CD14-positive monocyte (primary cell): ENCODE results near the gene PCDH15. TPM values are rescaled to one million over a fixed set of nuclear protein-coding genes. Genes with fewer than 3 reads are reported as not detected.

Experiments used
- DNase-seq, 3 donors: peaks; one replicate each; pipeline ENCODE4 v3.0.0-alpha.2; 2011 to 2022
- H2AFZ ChIP-seq: 2 replicates; pipeline ENCODE4 v1.6.0; 2012; ENCODE audit warnings: mild to moderate bottlenecking, low read depth, low read length, inconsistent platforms; ENCODE audit not compliant: insufficient read depth, poor library complexity, severe bottlenecking
- H3K27ac ChIP-seq, 2 donors: 1 replicate in 1 of 2; 2 replicates in 1 of 2; pipeline ENCODE4 v1.5.1; 2012 to 2013; ENCODE audit warnings: low read length in 2 of 2, control low read depth in 1 of 2, inconsistent platforms in 1 of 2, low read depth in 1 of 2, mild to moderate bottlenecking in 1 of 2
- H3K27me3 ChIP-seq, 2 donors: one replicate each; pipeline versions ENCODE4 v1.6.0 to v1.6.1; 2011 to 2013; ENCODE audit warnings: low read length in 2 of 2; ENCODE audit not compliant: control insufficient read depth in 2 of 2, insufficient read depth in 2 of 2
- H3K36me3 ChIP-seq, 2 donors: replicated peaks in 1 of 2; 1 replicate in 1 of 2; 2 replicates in 1 of 2; pipeline versions ENCODE4 v1.5.1 to v1.6.1; 2012 to 2013; ENCODE audit warnings: low read length in 2 of 2, control low read depth in 1 of 2, inconsistent platforms in 1 of 2, mild to moderate bottlenecking in 1 of 2; ENCODE audit not compliant: insufficient read depth in 2 of 2, control insufficient read depth in 1 of 2
- H3K4me1 ChIP-seq, 2 donors: 1 replicate in 1 of 2; 2 replicates in 1 of 2; pipeline versions ENCODE4 v1.5.1 to v1.6.1; 2012 to 2013; ENCODE audit warnings: low read length in 2 of 2, control low read depth in 1 of 2, inconsistent platforms in 1 of 2, mild to moderate bottlenecking in 1 of 2, moderate library complexity in 1 of 2; ENCODE audit not compliant: insufficient read depth in 2 of 2, control insufficient read depth in 1 of 2
- H3K4me2 ChIP-seq: replicated peaks from 2 replicates; pipeline ENCODE3; 2012; ENCODE audit warnings: low read length, moderate library complexity, mild to moderate bottlenecking; ENCODE audit not compliant: poor library complexity, severe bottlenecking; ENCODE audit errors: extremely low read depth
- H3K4me3 ChIP-seq, 3 experiments: fragments of 200-600 bp in 1 of 3; sonication (generic) in 1 of 3; replicated peaks in 1 of 3; 1 replicate in 2 of 3; 2 replicates in 1 of 3; pipeline ENCODE4 v1.5.1; 2011 to 2013; ENCODE audit warnings: low read length in 3 of 3, mild to moderate bottlenecking in 3 of 3, control low read depth in 2 of 3, low read depth in 2 of 3, inconsistent platforms in 1 of 3, moderate library complexity in 1 of 3
- H3K79me2 ChIP-seq: 2 replicates; pipeline ENCODE4 v1.6.0; 2012; ENCODE audit warnings: mild to moderate bottlenecking, control low read depth, inconsistent platforms, low read length, moderate library complexity; ENCODE audit not compliant: insufficient read depth
- H3K9ac ChIP-seq: 2 replicates; pipeline ENCODE4 v1.6.0; 2017; ENCODE audit warnings: low read length, mild to moderate bottlenecking; ENCODE audit not compliant: insufficient read depth, poor library complexity, severe bottlenecking
- H3K9me3 ChIP-seq, 2 donors: replicated peaks in 1 of 2; 1 replicate in 1 of 2; 2 replicates in 1 of 2; pipeline versions ENCODE4 v1.5.1 to v1.6.1; 2012 to 2013; ENCODE audit warnings: low read length in 2 of 2, control low read depth in 1 of 2; ENCODE audit not compliant: control insufficient read depth in 1 of 2, insufficient read depth in 1 of 2
- H4K20me1 ChIP-seq: 2 replicates; pipeline ENCODE4 v1.6.0; 2012; ENCODE audit warnings: mild to moderate bottlenecking, low read length, control low read depth, moderate library complexity; ENCODE audit not compliant: insufficient read depth
- H3K27ac Mint-ChIP-seq, 7 donors: one replicate each; pipeline ENCODE4 v1.8.0; 2020; ENCODE audit warnings: mild to moderate bottlenecking in 7 of 7, mixed read lengths in 7 of 7, moderate library complexity in 6 of 7, inconsistent platforms in 2 of 7
- H3K27me3 Mint-ChIP-seq, 3 donors: one replicate each; pipeline ENCODE4 v1.8.0; 2021 to 2022; ENCODE audit warnings: low read depth in 3 of 3, mild to moderate bottlenecking in 3 of 3, mixed read lengths in 3 of 3, moderate library complexity in 3 of 3, inconsistent platforms in 1 of 3
- H3K36me3 Mint-ChIP-seq, 2 donors: one replicate each; pipeline ENCODE4 v1.8.0; 2020; ENCODE audit warnings: mixed read lengths in 2 of 2, inconsistent platforms in 1 of 2, mild to moderate bottlenecking in 1 of 2
- H3K4me1 Mint-ChIP-seq: one replicate; pipeline ENCODE4 v1.8.0; 2020; ENCODE audit warnings: mild to moderate bottlenecking, mixed read lengths
- H3K4me3 Mint-ChIP-seq, 2 donors: one replicate each; pipeline ENCODE4 v1.8.0; 2020; ENCODE audit warnings: mild to moderate bottlenecking in 2 of 2, mixed read lengths in 2 of 2, moderate library complexity in 1 of 2
- H3K9me3 Mint-ChIP-seq, 7 donors: one replicate each; pipeline ENCODE4 v1.8.0; 2020 to 2022; ENCODE audit warnings: mixed read lengths in 7 of 7, mild to moderate bottlenecking in 6 of 7, moderate library complexity in 6 of 7, inconsistent platforms in 2 of 7
- CTCF ChIP-seq: fragments of 200-600 bp; IDR thresholded peaks from one replicate; pipeline ENCODE4 v1.8.0; 2022; ENCODE audit warnings: antibody characterized with exemption, mild to moderate bottlenecking
- WGBS: methylation state at CpG from one replicate; pipeline ENCODE4 v1.1.5; 2013; ENCODE audit warnings: missing lambda C conversion rate; ENCODE audit not compliant: insufficient coverage; 5-methylcytosine and 5-hydroxymethylcytosine counted together
- intact Hi-C, 2 donors: fragments of 100-400 bp; cut with micrococcal nuclease; formaldehyde crosslinking; loops; one replicate each; pipeline versions ENCODE4 v1.15.0 to v1.15.1; 2023
- polyA plus RNA-seq, 3 donors: library from polyadenylated mRNA; depleted of rRNA in 1 of 3; unstranded in 2 of 3; stranded (reverse) in 1 of 3; fragments of 300-500 nt in 2 of 3; fragments of >200 nt in 1 of 3; fragmentation: Illumina TruSeq in 2 of 3; gene quantifications; 1 replicate in 2 of 3; 2 replicates in 1 of 3; pipeline ENCODE4 v1.2.3, GENCODE V29; 2012 to 2021

PCDH15 gene
- polyA plus RNA-seq, 3 donors, result not detected

- 0% methylated on average over 1 of the region's 1 CpG for WGBS
These were observed 680.2 kb downstream of the PCDH15 start for GRCh38 chr10:54120806-54121205.

GRCh38 chr10:54108961-54109360, 692.1 kb downstream of the PCDH15 start:
- no peak for TF ChIP-seq CTCF
- Histone ChIP-seq H3K4me1 (no peaks in the 10 kb centered on the region), H3K27me3 (no peaks in the 10 kb centered on the region), H3K79me2 (no peaks in the 10 kb centered on the region), H2AFZ (no peak overlapping the region), H3K9me3 (peaks cover 0 to 4% of the 10 kb centered on the region in 2 donors), H3K9ac (no peak overlapping the region), H4K20me1 (no peaks in the 10 kb centered on the region), H3K27ac (no peak overlapping the region), H3K36me3 (no peaks in the 10 kb centered on the region), H3K4me3 (no peak overlapping the region), H3K4me2 (no peak overlapping the region)
- intact Hi-C loops, result no loop called here
- peaks cover 0 to 14% (median 2%) of the 10 kb centered on the region in 7 donors for H3K9me3 Mint-ChIP-seq
- no peak overlapping the region for H3K27ac Mint-ChIP-seq
- no peaks in the 10 kb centered on the region for H3K4me1 Mint-ChIP-seq
- no peaks in the 10 kb centered on the region for H3K36me3 Mint-ChIP-seq
- WGBS, result no CpG with 5 or more reads among the region's 2 CpGs
- H3K4me3 Mint-ChIP-seq, result no peak overlapping the region
- DNase-seq, result no peak
- H3K27me3 Mint-ChIP-seq, result no peaks in the 10 kb centered on the region

More at GRCh38 chr10:54120806-54121205, 680.2 kb downstream of the PCDH15 start:
- intact Hi-C loops, result no loop called here
- no peaks in the 10 kb centered on the region for H3K27me3 ChIP-seq
- no peaks in the 10 kb centered on the region for H3K27me3 Mint-ChIP-seq
- no peak for TF ChIP-seq CTCF
- H2AFZ ChIP-seq, result no peak overlapping the region
- H3K27ac ChIP-seq, result no peak overlapping the region
- H3K9me3 ChIP-seq, result peaks cover 0 to 11% of the 10 kb centered on the region in 2 donors
- no peak overlapping the region for H3K9ac ChIP-seq
- no peaks in the 10 kb centered on the region for H4K20me1 ChIP-seq
- no peaks in the 10 kb centered on the region for H3K36me3 Mint-ChIP-seq
- H3K4me1 ChIP-seq, result no peaks in the 10 kb centered on the region
- no peak for DNase-seq
- no peak overlapping the region for H3K4me3 Mint-ChIP-seq
- no peak overlapping the region for H3K4me3 ChIP-seq
- H3K27ac Mint-ChIP-seq, result no peak overlapping the region
- no peak overlapping the region for H3K4me2 ChIP-seq
- H3K79me2 ChIP-seq, result no peaks in the 10 kb centered on the region
- peaks cover 0 to 11% (median 5%) of the 10 kb centered on the region in 7 donors for H3K9me3 Mint-ChIP-seq
- no peaks in the 10 kb centered on the region for H3K36me3 ChIP-seq
- no peaks in the 10 kb centered on the region for H3K4me1 Mint-ChIP-seq
